Measurements from ENCODE around the gene SVOP. TPM values are rescaled to one million over a fixed set of nuclear protein-coding genes. Genes with fewer than 3 reads are reported as not detected.
A peak's percentile ranks its signal among the peaks of the same experiment; 100 is the strongest.

Gene SVOP
- polyA plus RNA-seq, 3 donors: not detected

DNA sequence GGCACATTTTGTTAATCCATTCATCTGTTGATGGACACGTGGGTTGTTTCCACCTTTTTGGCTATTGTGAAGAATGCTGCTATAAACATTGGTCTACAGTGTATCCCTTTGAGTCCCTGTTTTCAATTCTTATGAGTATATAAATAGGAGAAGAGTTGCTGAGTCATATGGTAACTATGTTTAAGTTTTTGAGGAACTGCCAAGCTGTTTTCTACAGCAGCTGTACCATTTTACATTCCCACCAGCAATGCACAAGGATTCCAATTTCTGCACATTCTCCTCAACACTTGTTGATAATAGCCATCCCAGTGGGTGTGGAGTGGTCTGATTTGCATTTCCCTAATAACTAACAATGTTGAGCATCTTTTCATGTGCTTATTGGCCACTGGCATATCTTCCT is 6.9 kb upstream of the SVOP start:
- H3K4me1 Mint-ChIP-seq: no peaks in the 10 kb centered on the region
- H3K4me1 ChIP-seq (ENCODE audit: control insufficient read depth in 1 of 2, insufficient read depth in 2 of 2, low read length in 2 of 2): no peaks in the 10 kb centered on the region
- no peaks in the 10 kb centered on the region for H3K27me3 ChIP-seq (ENCODE audit: control insufficient read depth in 2 of 2, insufficient read depth in 2 of 2, low read length in 2 of 2)
- H3K4me3 Mint-ChIP-seq: no peak overlapping the region
- H3K4me3 ChIP-seq (replicated peaks in 1 of 3; ENCODE audit: low read depth in 2 of 3, low read length in 3 of 3): no peak overlapping the region
- no CpG with 5 or more reads among the region's 1 CpG for WGBS (ENCODE audit: insufficient coverage)
- no peak overlapping the region for H3K4me2 ChIP-seq (replicated peaks; ENCODE audit: extremely low read depth, low read length, poor library complexity, severe bottlenecking)
- H3K36me3 ChIP-seq (replicated peaks in 1 of 2; ENCODE audit: control insufficient read depth in 1 of 2, insufficient read depth in 2 of 2, low read length in 2 of 2): no peaks in the 10 kb centered on the region
- H3K27ac Mint-ChIP-seq: no peak overlapping the region
- H3K36me3 Mint-ChIP-seq: no peaks in the 10 kb centered on the region
- peaks cover 0 to 10% (median 9%) of the 10 kb centered on the region in 3 donors for H3K27me3 Mint-ChIP-seq (ENCODE audit: low read depth in 3 of 3)
- intact Hi-C loops (cut with micrococcal nuclease): no loop called here
- no peaks in the 10 kb centered on the region for H3K9me3 ChIP-seq (replicated peaks in 1 of 2; ENCODE audit: control insufficient read depth in 1 of 2, insufficient read depth in 1 of 2, low read length in 2 of 2)
- TF ChIP-seq, protein P1, sequence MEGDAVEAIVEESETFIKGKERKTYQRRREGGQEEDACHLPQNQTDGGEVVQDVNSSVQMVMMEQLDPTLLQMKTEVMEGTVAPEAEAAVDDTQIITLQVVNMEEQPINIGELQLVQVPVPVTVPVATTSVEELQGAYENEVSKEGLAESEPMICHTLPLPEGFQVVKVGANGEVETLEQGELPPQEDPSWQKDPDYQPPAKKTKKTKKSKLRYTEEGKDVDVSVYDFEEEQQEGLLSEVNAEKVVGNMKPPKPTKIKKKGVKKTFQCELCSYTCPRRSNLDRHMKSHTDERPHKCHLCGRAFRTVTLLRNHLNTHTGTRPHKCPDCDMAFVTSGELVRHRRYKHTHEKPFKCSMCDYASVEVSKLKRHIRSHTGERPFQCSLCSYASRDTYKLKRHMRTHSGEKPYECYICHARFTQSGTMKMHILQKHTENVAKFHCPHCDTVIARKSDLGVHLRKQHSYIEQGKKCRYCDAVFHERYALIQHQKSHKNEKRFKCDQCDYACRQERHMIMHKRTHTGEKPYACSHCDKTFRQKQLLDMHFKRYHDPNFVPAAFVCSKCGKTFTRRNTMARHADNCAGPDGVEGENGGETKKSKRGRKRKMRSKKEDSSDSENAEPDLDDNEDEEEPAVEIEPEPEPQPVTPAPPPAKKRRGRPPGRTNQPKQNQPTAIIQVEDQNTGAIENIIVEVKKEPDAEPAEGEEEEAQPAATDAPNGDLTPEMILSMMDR (IDR thresholded peaks at IDR 0.05): no peak
- no peaks in the 10 kb centered on the region for H4K20me1 ChIP-seq (ENCODE audit: insufficient read depth, low read length)
- DNase-seq: peak in 1 of 3 donors; percentile 5
- H3K27ac ChIP-seq (ENCODE audit: low read depth in 1 of 2, low read length in 2 of 2): no peak overlapping the region
- H3K79me2 ChIP-seq (ENCODE audit: insufficient read depth, low read length): no peaks in the 10 kb centered on the region
- H2AFZ ChIP-seq (ENCODE audit: insufficient read depth, low read depth, low read length, poor library complexity, severe bottlenecking): no peak overlapping the region
- no peak overlapping the region for H3K9ac ChIP-seq (ENCODE audit: insufficient read depth, low read length, poor library complexity, severe bottlenecking)
- H3K9me3 Mint-ChIP-seq: peaks cover 0 to 3% (median 0%) of the 10 kb centered on the region in 7 donors

GRCh38 chr12:109020146-109020795 is 597 bp downstream of the SVOP start:
- no peak overlapping the region for H3K4me3 Mint-ChIP-seq
- TF ChIP-seq, protein P1 (IDR thresholded peaks at IDR 0.05): no peak

More at GRCh38 chr12:109020146-109020795, 597 bp downstream of the SVOP start:
- H3K9me3 ChIP-seq (replicated peaks in 1 of 2; ENCODE audit: control insufficient read depth in 1 of 2, insufficient read depth in 1 of 2, low read length in 2 of 2): no peaks in the 10 kb centered on the region
- H3K4me1 ChIP-seq (ENCODE audit: control insufficient read depth in 1 of 2, insufficient read depth in 2 of 2, low read length in 2 of 2): no peaks in the 10 kb centered on the region
- no peaks in the 10 kb centered on the region for H3K36me3 ChIP-seq (replicated peaks in 1 of 2; ENCODE audit: control insufficient read depth in 1 of 2, insufficient read depth in 2 of 2, low read length in 2 of 2)
- no peaks in the 10 kb centered on the region for H3K79me2 ChIP-seq (ENCODE audit: insufficient read depth, low read length)
- no peaks in the 10 kb centered on the region for H3K36me3 Mint-ChIP-seq
- peaks cover 7 to 14% (median 9%) of the 10 kb centered on the region in 3 donors for H3K27me3 Mint-ChIP-seq (ENCODE audit: low read depth in 3 of 3)
- H3K4me3 ChIP-seq (replicated peaks in 1 of 3; ENCODE audit: low read depth in 2 of 3, low read length in 3 of 3): no peak overlapping the region
- WGBS (ENCODE audit: insufficient coverage): 65% methylated on average over 5 of the region's 7 CpGs
- peaks cover 0 to 11% of the 10 kb centered on the region in 2 donors for H3K27me3 ChIP-seq (ENCODE audit: control insufficient read depth in 2 of 2, insufficient read depth in 2 of 2, low read length in 2 of 2)
- no peak overlapping the region for H3K4me2 ChIP-seq (replicated peaks; ENCODE audit: extremely low read depth, low read length, poor library complexity, severe bottlenecking)
- H2AFZ ChIP-seq (ENCODE audit: insufficient read depth, low read depth, low read length, poor library complexity, severe bottlenecking): no peak overlapping the region
- no peak overlapping the region for H3K27ac Mint-ChIP-seq
- H3K4me1 Mint-ChIP-seq: no peaks in the 10 kb centered on the region
- intact Hi-C loops (cut with micrococcal nuclease): no loop called here
- peaks cover 0 to 2% (median 0%) of the 10 kb centered on the region in 7 donors for H3K9me3 Mint-ChIP-seq
- H3K9ac ChIP-seq (ENCODE audit: insufficient read depth, low read length, poor library complexity, severe bottlenecking): no peak overlapping the region
- H3K27ac ChIP-seq (ENCODE audit: low read depth in 1 of 2, low read length in 2 of 2): no peak overlapping the region
- H4K20me1 ChIP-seq (ENCODE audit: insufficient read depth, low read length): no peaks in the 10 kb centered on the region
- DNase-seq: no peak

Measured in CD14-positive monocyte (primary cell).